Stimulated activated CD4-positive, alpha-beta T cell treated with anti-CD3 and anti-CD28 coated beads, Interleukin-1b, Interleukin-23, amount 100 ng/mL, for 24 hours (primary cell): Measurements from ENCODE around the gene IRX6.

Experiments
- DNase-seq, 4 experiments: peaks; one replicate each; pipeline ENCODE4 v3.0.0-alpha.2; 2020; ENCODE audit warnings: low read depth in 4 of 4, low spot score in 1 of 4

IRX6 gene

GRCh38 chr16:55364811-55365210 is 40.8 kb downstream of the IRX6 start:
- no peak for DNase-seq

- DNase-seq: no peak
Measured at GRCh38 chr16:55367301-55367811, 43.4 kb downstream of the IRX6 start.

GRCh38 chr16:55367866-55368603 is 44.0 kb downstream of the IRX6 start:
- no peak for DNase-seq

- DNase-seq: no peak
Measured at GRCh38 chr16:55369151-55369550, 45.1 kb downstream of the IRX6 start.

GRCh38 chr16:55370762-55371482 is 46.9 kb downstream of the IRX6 start:
- peak in 1 of 4 experiments; percentile 3 for DNase-seq

- DNase-seq: no peak
Measured at GRCh38 chr16:55372792-55373488, 48.9 kb downstream of the IRX6 start.

- DNase-seq: no peak
Measured at GRCh38 chr16:55373489-55373832, 49.5 kb downstream of the IRX6 start.

GRCh38 chr16:55376045-55376444 is 52.0 kb downstream of the IRX6 start:
- no peak for DNase-seq

GRCh38 chr16:55376567-55377167 is 52.7 kb downstream of the IRX6 start:
- no peak for DNase-seq

GRCh38 chr16:55377840-55378239 is 53.8 kb downstream of the IRX6 start:
- no peak for DNase-seq

- DNase-seq: no peak
Measured at GRCh38 chr16:55378616-55379015, 54.6 kb downstream of the IRX6 start.

GRCh38 chr16:55379371-55379770 is 55.4 kb downstream of the IRX6 start:
- no peak for DNase-seq

GRCh38 chr16:55379876-55380390 is 55.9 kb downstream of the IRX6 start:
- DNase-seq: no peak
